SK-N-SH treated with all-trans-retinoic acid at 6 μM for 48 hours (cell line): Measurements from ENCODE around the gene ACOT2.
"Not testable (repeated sequence)": the region's sequence is repeated elsewhere in the genome, so short reads cannot be mapped to it uniquely, and the experiment has no call there.

Experiments used
- ATAC-seq: fragments of 200-7000 bp; cut with Tn5 transposase; 3 replicates; pipeline ENCODE4 v1.9.1; 2020; ENCODE audit warnings: mild to moderate bottlenecking, moderate library complexity
- CREB5 ChIP-seq: fragments of 250-450 bp; sonication (Bioruptor Pico); IDR thresholded peaks from 2 replicates; pipeline ENCODE4 v1.5.1; 2020; ENCODE audit warnings: low read depth, mild to moderate bottlenecking, moderate library complexity
- ISL1 ChIP-seq: fragments of 250-450 bp; sonication (Bioruptor Pico); IDR thresholded peaks from 2 replicates; pipeline ENCODE4 v2.1.2; 2022; ENCODE audit warnings: mild to moderate bottlenecking, moderate library complexity
- OSR1 ChIP-seq: fragments of 250-450 bp; sonication (Bioruptor Pico); IDR thresholded peaks from 2 replicates; pipeline ENCODE4 v1.8.0; 2022; ENCODE audit warnings: moderate library complexity, mild to moderate bottlenecking, inconsistent platforms
- POU6F1 ChIP-seq: fragments of 250-450 bp; sonication (Bioruptor Pico); IDR thresholded peaks from 2 replicates; pipeline ENCODE4 v1.8.0; 2021; ENCODE audit warnings: low read depth, mild to moderate bottlenecking, moderate library complexity, borderline replicate concordance
- PPARA ChIP-seq: fragments of 250-450 bp; sonication (Bioruptor Pico); IDR thresholded peaks from 2 replicates; pipeline ENCODE4 v1.5.0; 2020; ENCODE audit warnings: mild to moderate bottlenecking, borderline replicate concordance
- SNAI2 ChIP-seq: fragments of 250-450 bp; sonication (Bioruptor Pico); IDR thresholded peaks from 2 replicates; pipeline ENCODE4 v1.5.0; 2020; ENCODE audit warnings: mild to moderate bottlenecking, moderate library complexity
- TCF4 ChIP-seq: fragments of 250-450 bp; sonication (Bioruptor Pico); IDR thresholded peaks from 2 replicates; pipeline ENCODE4 v1.8.0; 2021; ENCODE audit warnings: mild to moderate bottlenecking, moderate library complexity, borderline replicate concordance
- TOX ChIP-seq: fragments of 250-450 bp; sonication (Bioruptor Pico); IDR thresholded peaks from 2 replicates; pipeline ENCODE4 v1.8.0; 2021; ENCODE audit warnings: mild to moderate bottlenecking, moderate library complexity, borderline replicate concordance
- ZFP30 ChIP-seq: fragments of 450-650 bp; formaldehyde crosslinking; IDR thresholded peaks from 2 replicates; pipeline ENCODE4 v1.5.0; 2022; ENCODE audit warnings: mild to moderate bottlenecking, moderate library complexity
- ZNF8 ChIP-seq: fragments of 450-650 bp; formaldehyde crosslinking; IDR thresholded peaks from 2 replicates; pipeline ENCODE4 v1.5.0; 2020; ENCODE audit warnings: mild to moderate bottlenecking, moderate library complexity

ACOT2 gene

GRCh38 chr14:73526036-73526984 lies 42.7 kb upstream of the ACOT2 start:
- ATAC-seq, result peak; percentile 32; the same call in 1 of the 3 replicates
- TF ChIP-seq ZNF8 (CRISPR knock-in tag) (no peak), TCF4 (CRISPR knock-in tag) (no peak), OSR1 (no peak), PPARA (CRISPR knock-in tag) (no peak), POU6F1 (no peak), ISL1 (CRISPR knock-in tag) (no peak), CREB5 (CRISPR knock-in tag) (no peak), TOX (CRISPR knock-in tag) (no peak), ZFP30 (no peak)
- TF ChIP-seq, all 23 proteins: peak for 0

- not testable (repeated sequence) for ATAC-seq
Measured at GRCh38 chr14:73529356-73529755, 39.7 kb upstream of the ACOT2 start.

GRCh38 chr14:73531971-73532370 lies 37.0 kb upstream of the ACOT2 start:
- ATAC-seq, result not testable (repeated sequence)

- not testable (repeated sequence) for ATAC-seq
Measured at GRCh38 chr14:73537244-73538045, 31.6 kb upstream of the ACOT2 start.

GRCh38 chr14:73539017-73539416 lies 30.0 kb upstream of the ACOT2 start:
- peak; percentile 54; the same call in 1 of the 3 replicates for ATAC-seq

- ATAC-seq, result not testable (repeated sequence)
Measured at GRCh38 chr14:73542961-73543360, 26.1 kb upstream of the ACOT2 start.

- ATAC-seq, result not testable (repeated sequence)
Measured at GRCh38 chr14:73545353-73545752, 23.7 kb upstream of the ACOT2 start.

GRCh38 chr14:73549097-73549496 lies 19.9 kb upstream of the ACOT2 start:
- ATAC-seq, result not testable (repeated sequence)

GRCh38 chr14:73549889-73550524 lies 19.0 kb upstream of the ACOT2 start:
- ATAC-seq, result not testable (repeated sequence)

- TF ChIP-seq SNAI2 (CRISPR knock-in tag), result no peak
- no peak for ATAC-seq
Measured at GRCh38 chr14:73553845-73554244, 15.2 kb upstream of the ACOT2 start.

GRCh38 chr14:73557201-73557600 lies 11.8 kb upstream of the ACOT2 start:
- not testable (repeated sequence) for ATAC-seq

GRCh38 chr14:73558238-73558637 lies 10.8 kb upstream of the ACOT2 start:
- not testable (repeated sequence) for ATAC-seq

GRCh38 chr14:73562256-73562655 lies 6.8 kb upstream of the ACOT2 start:
- not testable (repeated sequence) for ATAC-seq

- not testable (repeated sequence) for ATAC-seq
Measured at GRCh38 chr14:73562696-73563095, 6.3 kb upstream of the ACOT2 start.

- ATAC-seq, result not testable (repeated sequence)
Measured at GRCh38 chr14:73566431-73566830, 2.6 kb upstream of the ACOT2 start.

GRCh38 chr14:73566935-73567334 lies 2.1 kb upstream of the ACOT2 start:
- not testable (repeated sequence) for ATAC-seq
